GM12891 (cell line): ENCODE data around the gene OR4N2.
"Not testable (repeated sequence)": the region's sequence is repeated elsewhere in the genome, so short reads cannot be mapped to it uniquely, and the experiment has no call there.

Source experiments
- DNase-seq: peaks from one replicate; pipeline ENCODE4 v3.0.0; 2011; ENCODE audit warnings: low spot score; ENCODE audit not compliant: insufficient read length
- FAIRE-seq: peaks from 2 replicates; lab custom pipeline; 2011; peaks lifted over from hg19 to GRCh38; lab: Jason Lieb, UNC
- PAX5 ChIP-seq: IDR thresholded peaks from 2 replicates; pipeline ENCODE4 v1.6.1; 2011; ENCODE audit warnings: low read length, moderate library complexity, mild to moderate bottlenecking; ENCODE audit not compliant: insufficient read depth, severe bottlenecking
- POLR2A ChIP-seq: IDR thresholded peaks from 2 replicates; pipeline ENCODE4 v1.6.1; 2011; ENCODE audit warnings: low read depth, low read length, control low read depth
- POLR2AphosphoS5 ChIP-seq: IDR thresholded peaks from 2 replicates; pipeline ENCODE4 v1.6.1; 2011; ENCODE audit warnings: low read depth, low read length, control low read depth
- POU2F2 ChIP-seq: IDR thresholded peaks from 2 replicates; pipeline ENCODE4 v1.6.1; 2011; ENCODE audit warnings: low read depth, mild to moderate bottlenecking, control low read depth, low read length, moderate library complexity
- SPI1 ChIP-seq: IDR thresholded peaks from 2 replicates; pipeline ENCODE4 v1.6.1; 2011; ENCODE audit warnings: low read depth, low read length, control low read depth
- TAF1 ChIP-seq: IDR thresholded peaks from 2 replicates; pipeline ENCODE4 v1.6.1; 2011; ENCODE audit warnings: low read depth, low read length, control low read depth

The OR4N2 gene

DNA sequence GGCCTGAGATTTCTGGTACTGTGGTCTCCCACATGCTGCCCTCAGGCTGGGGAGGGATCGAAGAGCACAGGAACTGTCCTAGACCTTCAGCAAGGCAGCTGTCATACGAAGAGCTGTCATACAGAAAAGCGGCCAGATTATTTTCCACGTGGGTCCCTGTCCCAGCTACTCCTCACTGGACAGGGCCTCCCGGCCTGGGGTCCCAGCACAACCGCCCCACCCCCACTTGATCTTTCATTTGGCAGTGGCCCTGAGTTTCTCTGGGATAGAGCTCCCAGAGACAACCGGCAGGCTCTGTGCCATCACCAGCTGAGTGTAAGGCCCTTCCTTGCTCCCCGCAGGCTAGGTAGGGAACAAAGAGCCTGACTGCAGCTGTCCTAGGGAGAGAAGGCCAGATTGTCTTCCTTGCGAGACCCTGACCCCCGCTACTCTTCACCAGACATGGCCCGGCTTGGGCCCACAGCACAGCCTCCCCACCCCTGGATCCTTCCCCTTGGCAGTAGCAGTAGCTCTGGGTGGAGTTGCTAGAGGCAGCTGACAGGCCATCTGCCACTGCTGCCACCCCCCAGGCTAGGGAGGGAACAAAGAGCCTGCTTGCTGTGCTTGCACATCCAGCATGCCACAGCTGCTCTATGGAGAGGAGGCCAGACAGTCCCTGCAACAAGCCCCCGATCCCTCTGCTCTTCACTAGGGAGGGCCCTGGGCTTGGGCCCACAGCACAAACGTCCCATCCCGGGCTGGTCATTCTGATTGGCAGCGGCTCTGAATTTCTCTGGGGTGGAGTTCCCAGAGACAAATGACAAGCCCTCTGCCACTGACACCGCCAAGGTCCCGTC, 3.1 kb upstream of the OR4N2 start:
- FAIRE-seq (no peak), DNase-seq (no peak)
- TF ChIP-seq POLR2A, result no peak
- no peak for TF ChIP-seq TAF1
- no peak for TF ChIP-seq PAX5
- no peak for TF ChIP-seq SPI1
- no peak for TF ChIP-seq POU2F2
- TF ChIP-seq POLR2AphosphoS5, result no peak

DNA sequence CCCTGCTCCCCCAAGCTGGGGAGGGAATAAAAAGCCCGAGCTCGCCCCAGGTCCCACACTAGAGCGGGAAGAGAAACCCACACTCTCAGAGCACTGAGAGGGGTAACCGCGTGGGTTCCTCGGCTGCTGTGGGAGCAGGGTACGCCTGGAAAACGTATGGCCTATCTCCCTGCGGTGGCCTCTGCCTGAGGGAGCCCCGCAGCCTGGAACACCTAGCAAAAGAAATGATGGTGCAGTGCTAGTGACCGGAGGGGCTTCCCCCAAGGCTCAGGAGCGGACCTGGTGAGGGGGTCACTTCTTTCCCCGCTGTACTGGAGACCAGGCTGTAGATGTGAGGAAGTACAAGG, 2.5 kb upstream of the OR4N2 start:
- TF ChIP-seq POLR2AphosphoS5, result no peak
- TF ChIP-seq TAF1, result no peak
- no peak for TF ChIP-seq POU2F2
- TF ChIP-seq POLR2A, result no peak
- no peak for TF ChIP-seq PAX5
- no peak for TF ChIP-seq SPI1

DNA sequence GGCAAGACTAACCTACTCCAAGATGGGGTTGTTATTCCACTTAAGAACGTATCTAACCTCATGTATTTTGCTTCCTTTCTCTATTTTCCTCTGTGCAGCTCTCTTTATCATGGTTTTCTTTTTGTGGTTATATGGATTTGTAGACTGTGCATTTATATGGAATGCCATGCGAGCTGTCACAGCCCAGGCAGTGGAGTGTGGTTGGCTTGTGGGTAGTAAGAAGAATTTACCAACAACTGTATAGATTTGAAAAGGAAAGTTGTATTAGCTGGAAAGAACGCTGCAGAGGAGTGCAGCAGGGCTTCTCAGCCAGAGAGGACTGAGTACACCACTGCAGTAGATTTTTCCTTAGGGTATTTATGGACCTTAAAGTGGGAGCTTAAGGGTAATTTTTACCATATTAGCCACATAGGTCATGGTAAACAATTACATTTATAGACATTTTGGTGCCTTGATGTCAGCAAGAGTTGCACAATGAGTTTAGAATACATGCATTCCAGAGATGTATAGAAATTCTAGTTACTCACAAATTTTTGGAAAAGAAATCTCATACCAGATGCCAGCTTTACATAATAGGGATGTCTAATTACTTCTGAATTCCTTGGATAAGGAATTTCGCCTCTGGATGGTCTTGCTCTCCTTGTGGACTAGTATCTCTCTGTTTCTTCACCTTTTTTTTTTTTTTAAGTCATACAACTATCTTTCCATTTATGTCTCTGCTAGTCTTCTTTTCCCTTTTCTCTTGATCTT, 9.8 kb downstream of the OR4N2 start:
- not testable (repeated sequence) for FAIRE-seq, DNase-seq

More for the DNA sequence above, 2.5 kb upstream of the OR4N2 start:
- DNase-seq (no peak), FAIRE-seq (no peak)

DNA sequence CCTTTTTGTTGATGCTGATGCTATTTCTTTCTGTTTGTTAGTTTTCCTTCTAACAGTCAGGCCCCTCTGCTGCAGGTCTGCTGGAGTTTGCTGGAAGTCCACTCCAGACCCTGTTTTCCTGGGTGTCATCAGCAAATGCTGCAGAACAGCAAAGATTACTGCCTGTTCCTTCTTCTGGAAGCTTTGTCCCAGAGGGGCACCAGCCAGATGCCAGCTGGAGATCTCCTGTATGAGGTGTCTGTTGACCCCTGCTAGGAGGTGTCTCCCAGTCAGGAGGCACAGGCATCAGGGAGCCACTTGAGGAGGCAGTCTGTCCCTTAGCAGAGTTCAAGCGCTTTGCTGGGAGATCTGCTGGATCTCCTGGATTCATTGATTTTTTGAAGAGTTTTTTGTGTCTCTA, 16.3 kb downstream of the OR4N2 start:
- DNase-seq, FAIRE-seq: not testable (repeated sequence)

DNA sequence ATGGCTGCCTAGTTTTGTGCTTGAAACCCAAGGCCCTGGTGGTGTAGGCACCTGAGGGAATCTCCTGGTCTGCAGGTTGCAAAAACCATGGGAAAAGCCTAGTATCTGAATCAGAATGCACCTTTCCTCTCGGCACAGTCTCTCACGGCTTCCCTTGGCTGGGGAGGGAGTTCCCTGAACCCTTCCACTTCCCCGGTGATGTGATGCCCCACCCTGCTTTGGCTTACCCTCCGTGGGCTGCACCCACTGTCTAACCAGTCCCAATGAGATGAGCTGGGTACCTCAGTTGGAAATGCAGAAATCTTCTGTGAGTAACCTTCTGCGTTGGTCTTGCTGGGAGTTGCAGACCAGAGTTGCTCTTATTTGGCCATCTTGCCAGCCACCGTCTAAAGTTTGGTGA, 17.4 kb downstream of the OR4N2 start:
- not testable (repeated sequence) for DNase-seq, FAIRE-seq

DNA sequence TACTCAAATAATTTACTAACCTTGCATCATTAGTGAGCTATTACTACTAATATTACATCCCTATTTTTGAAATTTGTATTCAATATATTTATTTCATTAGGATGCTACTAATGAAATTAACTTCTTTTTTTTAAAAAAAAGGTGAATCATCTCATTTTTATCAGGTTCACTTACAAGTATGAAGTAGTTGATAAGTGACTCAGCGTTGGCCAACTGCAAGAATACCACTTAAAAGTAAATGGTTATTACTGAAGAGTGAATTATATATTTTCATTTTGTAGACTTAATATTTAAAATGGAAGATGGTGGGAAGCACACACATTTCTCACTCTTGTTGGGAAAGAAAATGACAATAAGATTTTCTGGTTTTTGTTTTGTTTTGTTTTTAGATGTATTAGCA, 19.6 kb downstream of the OR4N2 start:
- FAIRE-seq, result no peak
- TF ChIP-seq PAX5 (no peak), SPI1 (no peak), TAF1 (no peak), POLR2AphosphoS5 (no peak), POU2F2 (no peak), POLR2A (no peak)
- no peak for DNase-seq

DNA sequence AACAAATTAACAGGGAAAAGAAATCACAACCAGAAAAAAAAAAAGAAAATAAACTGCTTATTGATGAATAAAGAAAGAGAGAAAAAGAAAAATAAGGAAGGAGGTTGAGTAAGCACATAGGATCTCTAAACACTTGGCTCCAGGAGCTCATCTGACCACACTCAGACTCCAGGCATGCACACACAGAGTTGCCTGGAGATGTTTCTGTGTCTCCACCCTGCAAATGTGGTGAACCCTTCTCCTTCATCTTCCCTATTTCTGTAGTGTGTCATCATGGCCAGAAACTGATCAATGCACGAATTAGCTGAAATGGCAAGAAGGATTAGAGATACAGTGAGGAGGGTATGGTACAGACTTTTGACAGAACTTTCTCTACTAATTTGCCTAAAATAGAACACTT, 20.2 kb downstream of the OR4N2 start:
- no peak for TF ChIP-seq POLR2A
- TF ChIP-seq SPI1, result no peak
- no peak for TF ChIP-seq TAF1
- no peak for TF ChIP-seq PAX5
- no peak for TF ChIP-seq POLR2AphosphoS5
- TF ChIP-seq POU2F2, result no peak
- FAIRE-seq (no peak), DNase-seq (no peak)

DNA sequence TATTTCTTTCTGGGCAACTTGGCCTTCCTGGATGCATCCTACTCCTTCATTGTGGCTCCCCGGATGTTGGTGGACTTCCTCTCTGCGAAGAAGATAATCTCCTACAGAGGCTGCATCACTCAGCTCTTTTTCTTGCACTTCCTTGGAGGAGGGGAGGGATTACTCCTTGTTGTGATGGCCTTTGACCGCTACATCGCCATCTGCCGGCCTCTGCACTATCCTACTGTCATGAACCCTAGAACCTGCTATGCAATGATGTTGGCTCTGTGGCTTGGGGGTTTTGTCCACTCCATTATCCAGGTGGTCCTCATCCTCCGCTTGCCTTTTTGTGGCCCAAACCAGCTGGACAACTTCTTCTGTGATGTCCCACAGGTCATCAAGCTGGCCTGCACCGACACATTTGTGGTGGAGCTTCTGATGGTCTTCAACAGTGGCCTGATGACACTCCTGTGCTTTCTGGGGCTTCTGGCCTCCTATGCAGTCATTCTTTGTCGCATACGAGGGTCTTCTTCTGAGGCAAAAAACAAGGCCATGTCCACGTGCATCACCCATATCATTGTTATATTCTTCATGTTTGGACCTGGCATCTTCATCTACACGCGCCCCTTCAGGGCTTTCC, 24.2 kb downstream of the OR4N2 start:
- DNase-seq, FAIRE-seq: not testable (repeated sequence)

DNA sequence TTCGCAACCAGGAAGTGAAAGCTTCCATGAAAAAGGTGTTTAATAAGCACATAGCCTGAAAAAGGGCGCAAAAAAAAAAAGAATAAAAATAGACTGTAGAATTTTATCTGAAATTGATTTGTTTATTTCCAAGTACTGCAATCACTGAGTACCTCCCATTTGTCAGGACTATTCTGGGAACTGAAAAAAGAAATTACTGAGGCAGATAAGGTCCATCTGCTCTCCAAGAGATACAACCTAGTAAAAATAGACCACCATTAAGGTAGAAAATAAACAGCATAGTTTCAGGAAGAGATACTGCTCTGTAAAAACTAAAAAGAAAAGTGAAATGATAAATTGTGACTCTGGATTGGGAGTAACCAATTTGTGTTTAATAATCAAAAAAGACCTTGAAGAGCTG, 24.7 kb downstream of the OR4N2 start:
- DNase-seq, result no peak
- TF ChIP-seq SPI1, result no peak
- no peak for TF ChIP-seq POLR2A
- no peak for TF ChIP-seq PAX5
- TF ChIP-seq POLR2AphosphoS5, result no peak
- TF ChIP-seq POU2F2, result no peak
- no peak for TF ChIP-seq TAF1
- no peak for FAIRE-seq

DNA sequence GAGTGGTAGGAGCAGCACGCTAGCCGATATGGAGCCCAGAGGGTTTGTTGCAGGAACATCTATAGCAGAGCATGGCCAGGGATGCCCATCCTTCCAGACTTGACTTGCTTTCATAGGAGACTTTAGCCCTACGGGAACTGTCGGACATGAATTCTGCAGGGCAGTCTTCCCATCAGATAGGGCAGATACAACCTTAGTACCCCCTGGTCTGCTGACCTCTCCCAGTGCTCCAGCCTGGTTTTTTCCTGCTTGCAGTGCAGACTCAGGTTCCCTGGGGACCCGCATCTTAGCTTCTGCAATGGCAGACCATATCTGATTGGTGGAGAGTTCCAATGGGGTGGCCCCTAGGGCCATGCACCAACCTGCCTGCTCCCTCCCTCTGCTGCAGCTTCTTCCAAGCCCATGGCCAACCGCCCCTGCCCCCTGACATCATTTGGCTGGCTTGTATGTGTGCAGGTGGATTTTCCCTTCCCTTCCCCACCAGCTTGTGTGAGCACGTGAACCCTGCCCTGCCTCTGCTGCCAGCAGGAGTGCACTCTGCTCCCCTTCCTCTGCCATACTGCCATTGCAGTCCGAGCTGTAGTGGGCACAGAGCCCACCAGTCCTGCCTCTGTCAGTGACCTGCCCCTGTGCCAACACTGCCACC, 30.8 kb downstream of the OR4N2 start:
- DNase-seq, FAIRE-seq: not testable (repeated sequence)

DNA sequence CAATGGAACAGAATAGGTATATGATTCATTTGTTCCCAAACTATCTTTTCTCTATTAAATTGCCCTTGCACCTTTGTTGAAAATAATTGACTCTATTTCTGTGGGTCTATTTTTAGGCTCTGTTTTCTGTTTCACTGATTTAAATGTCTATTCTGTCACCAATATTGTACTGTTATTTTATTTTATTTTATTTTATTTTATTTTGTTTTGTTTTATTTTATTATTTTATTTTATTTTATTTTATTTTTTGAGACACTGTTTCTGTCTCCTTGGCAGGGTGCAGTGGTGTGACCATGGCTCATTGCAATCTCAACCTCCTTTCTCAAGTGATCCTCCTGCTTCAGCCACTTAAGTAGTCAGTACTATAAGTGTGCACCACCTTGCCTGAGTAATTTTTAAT, 34.9 kb downstream of the OR4N2 start:
- DNase-seq (no peak), FAIRE-seq (no peak)
- TF ChIP-seq POLR2A (no peak), SPI1 (no peak), TAF1 (no peak), PAX5 (no peak), POLR2AphosphoS5 (no peak), POU2F2 (no peak)
